Stimulated activated CD4-positive, alpha-beta T cell treated with anti-CD3 and anti-CD28 coated beads, Interleukin-4, amount 100 ng/mL, for 48 hours (primary cell): Measurements from ENCODE around the gene MDGA2.
A peak's percentile ranks its signal among the peaks of the same experiment; 100 is the strongest.
"Not testable (repeated sequence)": the region's sequence is repeated elsewhere in the genome, so short reads cannot be mapped to it uniquely, and the experiment has no call there.

Source experiments
- DNase-seq, 2 donors: peaks; one replicate each; pipeline ENCODE4 v3.0.0-alpha.2; 2020; ENCODE audit warnings: low read depth in 2 of 2

Gene MDGA2

GRCh38 chr14:47332106-47332505 is 343.3 kb downstream of the MDGA2 start:
- DNase-seq, result no peak

GRCh38 chr14:47328376-47328775 is 347.0 kb downstream of the MDGA2 start:
- no peak for DNase-seq

- no peak for DNase-seq
Observed at GRCh38 chr14:47327336-47327735, 348.1 kb downstream of the MDGA2 start.

- DNase-seq, result no peak
Observed at GRCh38 chr14:47322751-47323150, 352.7 kb downstream of the MDGA2 start.

GRCh38 chr14:47302121-47302520 is 373.3 kb downstream of the MDGA2 start:
- DNase-seq, result no peak

DNA sequence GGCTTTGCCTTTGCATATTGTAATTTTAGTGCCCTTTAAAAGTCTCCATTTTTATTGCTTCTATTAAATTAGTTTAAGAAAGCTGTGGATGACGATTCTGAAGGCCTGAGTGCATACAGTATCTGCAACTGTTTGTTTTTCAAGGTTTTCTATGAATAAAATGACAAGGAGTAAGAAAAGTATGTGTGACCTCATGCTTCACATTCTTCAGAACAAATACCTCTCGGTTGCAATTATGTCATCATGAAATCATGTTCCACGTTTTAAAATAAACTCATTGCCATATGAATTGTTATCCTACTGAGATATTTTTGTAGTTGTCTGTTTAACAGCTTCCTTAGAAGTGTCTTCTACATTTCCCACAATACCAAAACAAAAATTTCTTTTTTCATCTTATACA is 374.6 kb downstream of the MDGA2 start:
- DNase-seq, result no peak

DNA sequence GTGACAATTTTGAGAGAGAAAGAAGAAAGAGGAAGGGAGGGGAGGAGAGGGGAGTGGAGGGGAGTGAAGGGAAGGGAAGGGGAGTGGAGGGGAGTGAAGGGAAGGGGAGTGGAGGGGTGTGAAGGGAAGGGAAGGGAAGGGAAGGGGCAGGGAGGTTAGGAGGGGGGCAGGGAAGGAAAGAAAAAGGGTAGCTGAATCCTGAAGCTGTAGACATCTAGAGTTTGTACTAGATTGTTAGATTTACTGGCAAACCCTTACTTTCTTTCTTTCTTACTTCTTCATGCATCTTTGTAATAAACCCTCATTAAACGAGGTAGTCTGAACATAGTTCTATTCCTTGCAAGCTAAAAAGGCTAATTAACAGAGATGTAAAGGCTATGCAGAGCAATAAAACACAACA is 378.0 kb downstream of the MDGA2 start:
- DNase-seq, result no peak

DNA sequence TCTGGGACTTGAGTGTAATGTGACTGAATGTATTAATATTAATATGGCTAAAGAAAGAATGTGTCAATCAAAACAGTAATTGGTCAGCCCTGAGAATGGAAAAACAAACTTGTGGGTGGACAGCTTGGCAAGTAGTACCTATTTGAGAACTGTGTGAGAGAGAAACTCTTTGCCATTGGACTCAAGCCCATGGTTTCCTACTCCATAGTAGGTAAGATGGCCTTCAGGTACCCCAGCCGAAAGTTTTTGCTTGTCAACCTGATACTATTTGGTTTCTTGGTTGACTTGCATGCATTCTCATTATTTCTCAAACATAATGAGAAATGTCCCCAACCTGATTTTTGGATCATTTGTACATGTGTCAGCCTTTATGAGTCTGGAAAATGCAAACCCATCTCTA is 391.1 kb downstream of the MDGA2 start:
- no peak for DNase-seq

GRCh38 chr14:47281761-47282160 is 393.6 kb downstream of the MDGA2 start:
- DNase-seq, result not testable (repeated sequence)

GRCh38 chr14:47278233-47278842 is 397.1 kb downstream of the MDGA2 start:
- peak; percentile 14 to 25 for DNase-seq

DNA sequence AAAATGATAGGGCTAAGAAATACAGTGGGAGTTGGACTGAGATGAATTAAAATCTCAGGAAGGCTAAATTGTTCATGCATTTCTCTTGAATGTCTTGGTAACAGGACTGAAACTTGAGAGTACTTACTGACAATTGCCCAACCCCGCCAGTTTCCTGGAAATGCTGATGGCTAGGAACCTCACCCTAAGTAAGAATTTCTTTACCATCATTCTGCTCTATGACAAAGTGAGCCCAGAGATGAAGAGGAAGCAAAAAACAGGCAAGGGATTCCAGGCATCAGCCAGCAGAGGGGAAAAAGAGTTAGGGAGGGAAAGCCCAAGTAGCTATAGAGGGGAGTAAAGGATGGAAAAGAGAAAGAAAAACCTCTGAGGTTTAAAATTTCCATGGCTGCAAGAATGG is 397.7 kb downstream of the MDGA2 start:
- no peak for DNase-seq

DNA sequence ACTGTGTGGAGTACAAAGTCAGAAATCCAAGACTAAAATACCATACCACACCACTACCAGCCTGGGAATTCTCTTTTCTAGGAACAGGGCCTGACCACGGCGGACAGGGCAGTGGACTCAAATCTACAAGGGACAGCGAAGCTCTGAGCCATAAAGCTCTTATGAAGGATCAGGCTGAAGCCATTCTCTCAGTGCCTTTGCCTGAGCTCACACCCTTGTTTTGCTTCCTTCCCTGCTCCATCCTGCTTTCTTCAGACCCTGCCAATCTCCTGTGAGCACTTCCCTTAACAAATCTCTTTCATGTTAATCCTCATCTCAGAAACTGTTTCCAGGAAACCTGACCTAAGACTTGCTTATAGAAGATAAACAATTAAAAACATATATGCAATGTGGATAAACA is 398.5 kb downstream of the MDGA2 start:
- DNase-seq, result no peak

GRCh38 chr14:47273939-47274338 is 401.5 kb downstream of the MDGA2 start:
- no peak for DNase-seq

DNA sequence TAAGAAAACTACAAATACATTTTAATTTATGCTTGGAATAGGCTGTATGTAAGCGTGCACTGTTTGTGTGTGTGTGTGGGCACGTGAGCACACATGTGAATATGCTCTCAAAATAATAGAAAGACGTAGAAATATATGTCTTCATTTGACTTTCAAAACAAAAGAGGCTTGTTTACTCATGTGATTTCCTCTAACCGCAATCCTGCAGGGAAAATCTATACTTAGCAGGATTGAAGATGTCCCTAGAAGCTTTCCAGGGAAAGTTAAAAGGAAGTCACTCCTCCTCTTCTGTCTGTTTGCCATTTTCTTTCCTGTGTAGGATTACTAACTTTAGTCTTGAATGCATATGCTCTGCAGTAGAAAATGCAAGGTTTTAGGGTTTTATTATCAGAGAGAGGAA is 404.7 kb downstream of the MDGA2 start:
- no peak for DNase-seq

DNA sequence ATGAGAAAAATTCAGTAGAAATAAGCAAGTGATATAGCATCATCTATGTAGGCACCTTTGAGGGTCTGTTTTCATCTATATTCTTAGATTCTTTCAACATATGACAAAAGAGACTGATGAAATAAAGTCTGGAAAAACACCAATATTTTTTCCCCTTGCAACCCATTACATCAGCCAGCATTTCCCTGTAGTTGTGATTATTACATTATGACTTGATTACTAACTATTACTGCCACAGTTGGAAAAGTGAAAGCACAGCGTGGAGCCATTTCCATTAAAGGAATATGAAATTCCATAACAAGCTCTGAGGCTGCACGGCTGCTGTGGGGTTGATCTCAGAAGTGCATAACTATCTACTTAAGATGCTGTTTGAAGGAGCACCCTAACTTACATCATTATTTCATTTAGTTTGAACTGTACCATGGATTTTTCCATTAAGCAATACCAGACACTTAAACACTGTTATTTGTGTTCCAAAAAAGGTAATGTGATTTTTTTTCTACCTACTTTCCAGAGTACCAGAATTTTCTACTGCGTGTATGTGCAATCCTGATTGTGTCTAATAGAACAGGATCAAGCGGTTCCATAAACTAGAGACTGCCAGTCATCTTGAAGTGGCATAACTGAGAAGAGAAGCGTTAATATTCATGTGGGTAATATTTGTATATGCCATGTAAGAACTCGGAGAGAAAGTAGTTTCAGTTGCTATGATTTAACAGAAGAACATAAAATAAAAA is 405.5 kb downstream of the MDGA2 start:
- no peak for DNase-seq

- DNase-seq, result no peak
Observed at GRCh38 chr14:47264842-47265241, 410.6 kb downstream of the MDGA2 start.

DNA sequence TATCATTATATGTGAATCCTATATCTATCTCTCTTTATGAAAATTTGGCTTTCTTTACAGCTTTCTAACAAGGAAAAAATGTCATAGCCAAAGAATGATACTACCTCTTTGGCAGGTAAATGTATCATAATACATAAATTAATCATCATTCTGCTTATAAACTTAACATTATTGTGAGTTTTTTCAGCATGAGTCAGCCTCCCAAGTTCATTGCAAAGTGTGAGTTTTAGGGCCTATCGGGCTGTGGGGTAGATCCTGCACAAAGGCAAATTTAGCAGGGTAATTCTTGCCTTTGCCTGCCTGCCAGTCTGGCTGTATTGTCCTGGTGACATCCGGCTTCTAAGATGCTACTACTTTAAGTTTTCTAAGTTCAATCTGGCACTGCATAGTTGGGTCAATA is 412.6 kb downstream of the MDGA2 start:
- no peak for DNase-seq

DNA sequence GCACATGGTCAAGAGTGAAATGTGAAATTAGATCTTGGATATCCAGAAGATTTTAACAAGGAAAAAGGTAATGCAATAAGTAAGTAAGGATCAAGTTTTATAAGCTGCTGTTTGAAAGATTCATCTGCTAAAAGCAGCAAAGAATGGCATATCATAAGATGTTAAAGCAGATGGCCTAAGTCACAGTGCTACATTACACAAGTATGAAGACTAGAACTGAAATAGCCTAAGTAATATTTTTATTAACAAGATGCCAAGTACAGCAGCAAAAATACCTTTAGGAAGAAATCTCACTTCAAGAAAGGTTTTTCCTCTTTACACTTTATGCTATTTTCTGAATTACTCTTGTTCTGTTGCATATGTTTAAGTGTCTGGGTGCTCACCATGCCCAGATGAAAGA is 414.1 kb downstream of the MDGA2 start:
- DNase-seq, result no peak

- DNase-seq, result no peak
Observed at GRCh38 chr14:47259796-47260195, 415.6 kb downstream of the MDGA2 start.

DNA sequence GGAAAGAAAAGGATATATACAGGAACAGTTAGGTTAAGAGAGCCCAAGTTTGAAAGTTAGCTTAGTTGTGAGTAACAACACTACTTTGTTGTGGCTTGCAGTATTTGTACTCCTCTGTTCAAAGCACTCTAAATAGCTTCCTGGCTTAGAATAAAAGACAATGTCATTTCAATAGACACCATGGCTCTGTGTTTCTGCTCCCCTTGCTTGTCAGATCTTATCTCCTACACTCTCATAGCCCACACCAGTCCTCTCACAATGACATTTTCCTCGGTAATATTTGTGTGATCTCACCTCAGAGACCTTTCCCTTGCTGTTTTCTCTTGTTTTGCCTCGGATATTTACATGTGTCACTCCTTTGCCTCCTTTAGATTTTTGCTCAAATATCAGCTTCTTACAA is 418.4 kb downstream of the MDGA2 start:
- no peak for DNase-seq

DNA sequence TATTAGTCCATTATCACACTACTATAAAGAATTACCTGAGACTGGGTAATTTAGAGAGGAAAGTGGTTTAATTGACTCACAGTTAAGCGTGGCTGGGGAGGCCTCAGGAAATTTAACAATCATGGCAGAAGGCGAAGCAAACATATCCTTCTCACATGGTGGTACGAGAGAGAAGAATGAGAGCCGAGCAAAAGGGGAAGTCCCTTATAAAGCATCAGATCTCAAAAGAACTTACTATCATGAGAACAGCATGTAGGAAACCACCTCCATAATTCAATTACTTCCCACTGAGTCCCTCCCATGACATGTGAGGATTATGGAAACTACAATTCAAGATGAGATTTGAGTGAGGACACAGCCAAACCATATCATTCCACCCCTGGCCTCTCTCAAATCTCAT is 422.6 kb downstream of the MDGA2 start:
- DNase-seq, result no peak

- DNase-seq, result no peak
Observed at GRCh38 chr14:47246367-47246766, 429.0 kb downstream of the MDGA2 start.

DNA sequence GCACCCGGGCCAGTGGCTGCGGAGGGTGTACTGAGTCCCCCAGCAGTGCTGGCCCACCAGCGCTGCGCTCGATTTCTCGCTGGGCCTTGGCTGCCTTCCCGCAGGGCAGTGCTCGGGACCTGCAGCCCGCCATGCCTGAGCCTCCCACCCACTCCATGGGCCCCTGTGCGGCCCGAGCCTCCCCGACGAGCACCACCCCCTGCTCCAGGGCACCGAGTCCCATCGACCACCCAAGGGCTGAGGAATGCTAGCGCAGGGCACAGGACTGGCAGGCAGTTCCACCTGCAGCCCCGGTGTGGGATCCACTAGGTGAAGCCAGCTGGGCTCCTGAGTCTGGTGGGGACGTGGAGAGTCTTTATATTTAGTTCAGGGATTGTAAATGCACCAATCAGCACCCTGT is 432.8 kb downstream of the MDGA2 start:
- DNase-seq, result not testable (repeated sequence)
